GM23248 (cell line): Measurements from ENCODE around the gene HPN. TPM values are rescaled to one million over a fixed set of nuclear protein-coding genes. Genes with fewer than 3 reads are reported as not detected.

Experiments
- DNase-seq: peaks from one replicate; pipeline ENCODE4 v3.0.0-alpha.2; 2015
- H2AFZ ChIP-seq: fragments of 200-600 bp; sonication (generic); 2 replicates; pipeline ENCODE4 v1.6.1; 2016; ENCODE audit warnings: antibody characterized with exemption
- H3F3A ChIP-seq: fragments of 200-600 bp; sonication (generic); 2 replicates; pipeline ENCODE4 v1.6.1; 2016; ENCODE audit warnings: mild to moderate bottlenecking, antibody characterized with exemption, mixed run types; ENCODE audit not compliant: insufficient read depth
- H3K27ac ChIP-seq: fragments of 200-600 bp; sonication (generic); 2 replicates; pipeline ENCODE4 v1.5.1; 2016; ENCODE audit warnings: mild to moderate bottlenecking
- H3K27me3 ChIP-seq: fragments of 200-600 bp; sonication (generic); replicated peaks from 2 replicates; pipeline ENCODE4 v1.6.1; 2016; ENCODE audit warnings: mild to moderate bottlenecking; ENCODE audit not compliant: insufficient read depth
- H3K36me3 ChIP-seq: fragments of 200-600 bp; sonication (generic); 2 replicates; pipeline ENCODE4 v1.6.1; 2016; ENCODE audit warnings: low read depth, mild to moderate bottlenecking
- H3K4me1 ChIP-seq: fragments of 200-600 bp; sonication (generic); 2 replicates; pipeline ENCODE4 v1.6.1; 2016; ENCODE audit warnings: mild to moderate bottlenecking; ENCODE audit not compliant: insufficient read depth
- H3K4me2 ChIP-seq: fragments of 200-600 bp; sonication (generic); one replicate; pipeline ENCODE4 v1.6.1; 2016; ENCODE audit warnings: mild to moderate bottlenecking; ENCODE audit not compliant: unreplicated experiment
- H3K4me3 ChIP-seq: fragments of 200-600 bp; sonication (generic); 2 replicates; pipeline ENCODE4 v1.5.1; 2016; ENCODE audit warnings: mild to moderate bottlenecking
- H3K79me2 ChIP-seq: fragments of 200-600 bp; sonication (generic); 2 replicates; pipeline ENCODE4 v1.6.1; 2016; ENCODE audit warnings: mild to moderate bottlenecking; ENCODE audit not compliant: insufficient read depth
- H3K9ac ChIP-seq: fragments of 200-600 bp; sonication (generic); 2 replicates; pipeline ENCODE4 v1.6.1; 2016; ENCODE audit warnings: mild to moderate bottlenecking
- H3K9me2 ChIP-seq: fragments of 200-600 bp; sonication (generic); 2 replicates; pipeline ENCODE4 v1.6.1; 2016; ENCODE audit warnings: mixed run types, mild to moderate bottlenecking, moderate library complexity; ENCODE audit not compliant: insufficient read depth
- H3K9me3 ChIP-seq: fragments of 200-600 bp; sonication (generic); one replicate; pipeline ENCODE4 v1.6.1; 2017; ENCODE audit warnings: low read depth
- H4K20me1 ChIP-seq: fragments of 200-600 bp; sonication (generic); 2 replicates; pipeline ENCODE4 v1.6.0; 2016; ENCODE audit not compliant: insufficient read depth
- EZH2 ChIP-seq: fragments of 200-600 bp; sonication (generic); IDR thresholded peaks from 2 replicates; pipeline ENCODE4 v1.6.1; 2018; ENCODE audit warnings: antibody characterized with exemption, mild to moderate bottlenecking; ENCODE audit not compliant: insufficient read depth, poor library complexity, severe bottlenecking
- EZH2phosphoT487 ChIP-seq: fragments of 200-600 bp; sonication (generic); IDR thresholded peaks from 2 replicates; pipeline ENCODE4 v1.6.1; 2018; ENCODE audit warnings: antibody characterized with exemption, moderate library complexity, mild to moderate bottlenecking, low read depth; ENCODE audit not compliant: insufficient read depth
- WGBS, 2 experiments: methylation state at CpG; one replicate each; pipeline ENCODE4 v1.1.6; 2015 to 2017; ENCODE audit warnings: low lambda C conversion rate in 2 of 2, low coverage in 1 of 2; ENCODE audit errors: missing lambda C conversion rate in 2 of 2; 5-methylcytosine and 5-hydroxymethylcytosine counted together
- in situ Hi-C: fragments of 300-500 bp; cut with MboI; formaldehyde crosslinking; loops from 2 replicates; pipeline ENCODE4 v1.15.0; 2020
- polyA plus RNA-seq: library from polyadenylated mRNA; unstranded; fragments of >200 nt; fragmentation: Nextera tagmentation; extraction: Ambion mirVana; gene quantifications from 2 replicates; pipeline ENCODE4 v1.2.1, GENCODE V29; 2016
- total RNA-seq: library from RNA; depleted of rRNA; stranded (reverse); fragments of >200 nt; shearing (Covaris generic); gene quantifications from 2 replicates; pipeline ENCODE4 v1.2.3, GENCODE V29; 2014

Gene HPN
- total and polyA plus RNA-seq, 2 experiments from 2014 or later: not detected

DNA sequence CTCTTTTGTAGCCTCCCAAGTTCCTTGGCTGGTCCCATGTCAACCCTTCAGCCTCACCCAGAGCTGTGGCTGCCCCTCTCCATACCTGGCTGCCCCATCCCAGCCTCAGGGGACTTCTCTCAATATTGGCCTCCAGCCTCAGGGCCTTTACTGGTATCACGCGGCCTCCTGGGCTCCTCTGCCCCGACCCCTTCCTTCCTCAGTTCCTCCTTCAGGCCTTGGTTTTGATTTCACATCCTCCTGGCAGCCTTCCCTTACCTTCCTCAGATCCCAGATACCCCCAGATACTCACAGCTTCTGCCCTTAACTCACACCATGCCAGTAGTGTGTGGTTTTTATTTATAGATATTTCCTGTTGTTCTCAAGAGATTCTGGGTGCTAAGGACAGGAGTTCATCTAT is 24.0 kb upstream of the HPN start:
- no peaks in the 10 kb centered on the region for H3K9me2 ChIP-seq
- H3K9ac ChIP-seq: no peak overlapping the region
- H3K4me1 ChIP-seq: no peaks in the 10 kb centered on the region
- H3K4me2 ChIP-seq: no peak overlapping the region
- no peaks in the 10 kb centered on the region for H3K9me3 ChIP-seq
- H3K27me3 ChIP-seq: no peaks in the 10 kb centered on the region
- H3F3A ChIP-seq: no peaks in the 10 kb centered on the region
- no peaks in the 10 kb centered on the region for H4K20me1 ChIP-seq
- H2AFZ ChIP-seq: no peak overlapping the region
- in situ Hi-C loops: no loop called here
- 77 to 81% methylated on average over 3 of the region's 3 CpGs for WGBS, 2 experiments
- no peak overlapping the region for H3K27ac ChIP-seq
- H3K4me3 ChIP-seq: no peak overlapping the region
- DNase-seq: no peak
- no peaks in the 10 kb centered on the region; the same call in 1 of the 2 replicates for H3K36me3 ChIP-seq
- no peak for TF ChIP-seq EZH2phosphoT487
- TF ChIP-seq EZH2: no peak
- H3K79me2 ChIP-seq: no peaks in the 10 kb centered on the region

DNA sequence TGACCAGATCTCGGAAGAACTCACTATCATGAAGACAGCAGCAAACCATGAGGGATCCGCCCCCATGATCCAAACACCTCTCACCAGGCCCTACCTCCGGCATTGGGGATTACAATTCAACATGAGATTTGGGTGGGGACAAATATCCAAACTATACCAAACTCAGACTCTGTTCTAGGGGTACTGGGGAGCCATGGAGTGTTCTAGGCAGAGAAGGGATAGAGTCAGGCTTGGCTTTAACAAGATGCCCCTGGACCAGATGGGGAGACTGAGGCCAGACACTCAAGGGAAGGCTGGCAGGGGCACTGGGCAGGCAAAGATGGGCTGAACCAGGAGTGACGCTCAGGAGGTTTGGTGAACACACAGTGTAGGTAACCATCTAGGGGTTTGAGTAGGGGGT is 23.1 kb upstream of the HPN start:
- in situ Hi-C loops: no loop called here
- H3K27ac ChIP-seq: no peak overlapping the region
- DNase-seq: no peak
- H4K20me1 ChIP-seq: no peaks in the 10 kb centered on the region
- H3F3A ChIP-seq: no peaks in the 10 kb centered on the region
- H3K9ac ChIP-seq: no peak overlapping the region
- H3K4me1 ChIP-seq: no peaks in the 10 kb centered on the region
- TF ChIP-seq EZH2: no peak
- no peak for TF ChIP-seq EZH2phosphoT487
- H3K9me2 ChIP-seq: no peaks in the 10 kb centered on the region
- 94 to 99% methylated on average over 4 of the region's 4 CpGs for WGBS, 2 experiments
- H3K36me3 ChIP-seq: no peaks in the 10 kb centered on the region; the same call in 1 of the 2 replicates
- H3K27me3 ChIP-seq: no peaks in the 10 kb centered on the region
- no peak overlapping the region for H2AFZ ChIP-seq
- no peak overlapping the region for H3K4me2 ChIP-seq
- H3K79me2 ChIP-seq: no peaks in the 10 kb centered on the region
- no peak overlapping the region for H3K4me3 ChIP-seq
- no peaks in the 10 kb centered on the region for H3K9me3 ChIP-seq

DNA sequence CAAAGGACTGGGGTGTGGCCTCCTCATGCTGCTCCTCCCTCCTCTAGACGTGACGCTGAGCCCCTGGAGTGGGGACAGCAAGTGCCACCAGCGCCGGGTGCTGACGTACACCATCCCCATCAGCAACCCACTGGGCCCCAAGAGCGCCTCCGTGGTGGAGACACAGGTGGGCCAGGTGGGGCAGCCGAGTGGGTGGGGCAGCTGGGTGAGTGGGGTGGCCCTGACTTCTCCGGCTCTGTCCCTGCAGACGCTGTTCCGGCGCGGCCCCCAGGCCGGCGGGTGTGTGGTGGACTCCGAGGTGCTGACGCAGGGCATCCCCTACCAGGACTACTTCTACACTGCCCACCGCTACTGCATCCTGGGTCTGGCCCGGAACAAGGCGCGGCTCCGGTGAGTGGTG is 22.4 kb upstream of the HPN start:
- H3K4me3 ChIP-seq: no peak overlapping the region
- H4K20me1 ChIP-seq: no peaks in the 10 kb centered on the region
- in situ Hi-C loops: no loop called here

DNA sequence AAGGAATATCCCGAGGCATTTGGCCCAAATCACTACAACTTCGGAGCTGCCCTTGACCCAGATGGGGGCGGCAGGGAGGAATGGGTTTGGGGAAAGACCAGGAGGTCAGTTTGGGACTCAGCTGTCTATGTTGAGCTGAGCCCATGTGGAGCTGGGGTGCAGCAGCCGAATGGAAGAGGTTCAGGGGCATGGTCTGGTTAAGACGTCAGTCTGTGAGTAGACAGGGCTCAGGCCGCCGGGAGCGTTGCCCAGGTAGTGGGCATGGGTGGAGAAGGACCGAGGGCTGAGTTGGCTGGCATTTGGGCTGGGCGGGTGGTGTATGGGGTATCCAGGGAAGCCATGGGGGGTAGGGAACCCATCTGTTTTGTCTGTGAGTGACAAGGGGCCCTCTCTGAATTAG is 20.5 kb upstream of the HPN start:
- H2AFZ ChIP-seq: no peak overlapping the region
- no peak for TF ChIP-seq EZH2phosphoT487
- TF ChIP-seq EZH2: no peak
- H3K9ac ChIP-seq: no peak overlapping the region
- H3K27ac ChIP-seq: no peak overlapping the region
- in situ Hi-C loops: no loop called here
- no peaks in the 10 kb centered on the region for H3K4me1 ChIP-seq
- no peaks in the 10 kb centered on the region for H3K9me2 ChIP-seq
- 84 to 85% methylated on average over 10 of the region's 10 CpGs for WGBS, 2 experiments
- no peaks in the 10 kb centered on the region for H3K9me3 ChIP-seq
- no peaks in the 10 kb centered on the region for H4K20me1 ChIP-seq
- no peak overlapping the region for H3K4me2 ChIP-seq
- H3F3A ChIP-seq: no peaks in the 10 kb centered on the region
- H3K27me3 ChIP-seq: no peaks in the 10 kb centered on the region
- DNase-seq: no peak
- no peak overlapping the region for H3K4me3 ChIP-seq
- no peaks in the 10 kb centered on the region; the same call in 1 of the 2 replicates for H3K36me3 ChIP-seq
- H3K79me2 ChIP-seq: no peaks in the 10 kb centered on the region

More for the DNA sequence above, 22.4 kb upstream of the HPN start:
- H3K9ac ChIP-seq: no peak overlapping the region
- TF ChIP-seq EZH2phosphoT487 (no peak), EZH2 (no peak)
- 86 to 95% methylated on average over 14 to 21 of the region's 22 CpGs for WGBS, 2 experiments
- H3K4me1 ChIP-seq: no peaks in the 10 kb centered on the region
- no peaks in the 10 kb centered on the region for H3K9me3 ChIP-seq
- H3K4me2 ChIP-seq: no peak overlapping the region
- no peaks in the 10 kb centered on the region for H3K9me2 ChIP-seq
- no peaks in the 10 kb centered on the region; the same call in 1 of the 2 replicates for H3K36me3 ChIP-seq
- H3F3A ChIP-seq: no peaks in the 10 kb centered on the region
- H2AFZ ChIP-seq: no peak overlapping the region
- no peak for DNase-seq
- H3K27ac ChIP-seq: no peak overlapping the region
- no peaks in the 10 kb centered on the region for H3K79me2 ChIP-seq
- H3K27me3 ChIP-seq: no peaks in the 10 kb centered on the region

DNA sequence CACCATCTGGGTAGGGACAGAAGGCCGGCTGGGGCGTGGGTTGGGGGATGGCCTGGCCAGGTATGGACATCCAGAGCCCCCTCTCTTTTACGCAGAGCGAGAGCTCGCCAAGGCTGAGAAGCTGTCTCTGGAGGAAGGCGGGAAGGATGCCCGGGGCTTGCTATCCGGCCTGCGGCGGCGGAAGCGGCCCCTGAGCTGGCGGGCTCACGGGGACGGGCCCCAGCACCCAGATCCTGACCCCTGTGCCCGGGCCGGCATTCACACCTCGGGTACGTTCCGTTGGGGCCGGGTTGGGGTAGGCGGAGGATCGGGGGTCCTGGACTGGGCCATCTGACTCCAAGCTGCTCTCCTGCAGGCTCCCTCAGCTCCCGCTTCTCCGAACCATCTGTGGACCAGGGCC is 19.9 kb upstream of the HPN start:
- no peaks in the 10 kb centered on the region for H3K9me2 ChIP-seq
- no peak overlapping the region for H3K4me3 ChIP-seq
- no peak overlapping the region for H3K9ac ChIP-seq
- H3K27ac ChIP-seq: no peak overlapping the region
- in situ Hi-C loops: no loop called here
- H2AFZ ChIP-seq: no peak overlapping the region
- TF ChIP-seq EZH2phosphoT487 (no peak), EZH2 (no peak)
- no peaks in the 10 kb centered on the region for H3F3A ChIP-seq
- H3K79me2 ChIP-seq: no peaks in the 10 kb centered on the region
- H3K4me2 ChIP-seq: no peak overlapping the region
- H3K27me3 ChIP-seq: no peaks in the 10 kb centered on the region
- no peaks in the 10 kb centered on the region for H3K4me1 ChIP-seq
- no peaks in the 10 kb centered on the region for H4K20me1 ChIP-seq
- no peak for DNase-seq
- H3K9me3 ChIP-seq: no peaks in the 10 kb centered on the region
- no peaks in the 10 kb centered on the region; the same call in 1 of the 2 replicates for H3K36me3 ChIP-seq
- 96 to 97% methylated on average over 16 to 25 of the region's 25 CpGs for WGBS, 2 experiments
